Adrenal gland (tissue), 5 donors: Measurements from ENCODE around the gene TMUB2.

ENCODE experiments used
- CTCF ChIP-seq, 6 experiments: fragments of 450-650 bp in 4 of 6; fragments of 200-600 bp in 2 of 6; sonication (generic) in 1 of 6; IDR thresholded peaks; 1 replicate in 5 of 6; 2 replicates in 1 of 6; pipeline versions ENCODE4 v1.5.1 to v1.8.0; 2016 to 2021; ENCODE audit warnings: antibody characterized with exemption in 6 of 6, mild to moderate bottlenecking in 2 of 6, moderate library complexity in 1 of 6
- POLR2A ChIP-seq, 2 donors: fragments of 450-650 bp; IDR thresholded peaks; one replicate each; pipeline ENCODE4 v1.6.1; 2017; ENCODE audit warnings: antibody characterized with exemption in 2 of 2, mild to moderate bottlenecking in 2 of 2, moderate library complexity in 1 of 2
- donor health status: DM: no; HTN: no; CAD: no.

- TF ChIP-seq POLR2A (IDR thresholded peaks at IDR 0.05) (no peak), CTCF (IDR thresholded peaks at IDR 0.05) (no peak)
Observed at GRCh38 chr17:44171931-44172455, 14.8 kb upstream of the TMUB2 start.
